Measurements from ENCODE around the gene TRNAU1AP. TPM values are rescaled to one million over a fixed set of nuclear protein-coding genes. Genes with fewer than 3 reads are reported as not detected.

TRNAU1AP gene
- total and polyA plus RNA-seq, 2 of the 13 experiments (the other 11 are each of a cell fraction or from before 2014, with no cell fraction given): 29.0 to 42.9 TPM

- TF ChIP-seq, protein P1, sequence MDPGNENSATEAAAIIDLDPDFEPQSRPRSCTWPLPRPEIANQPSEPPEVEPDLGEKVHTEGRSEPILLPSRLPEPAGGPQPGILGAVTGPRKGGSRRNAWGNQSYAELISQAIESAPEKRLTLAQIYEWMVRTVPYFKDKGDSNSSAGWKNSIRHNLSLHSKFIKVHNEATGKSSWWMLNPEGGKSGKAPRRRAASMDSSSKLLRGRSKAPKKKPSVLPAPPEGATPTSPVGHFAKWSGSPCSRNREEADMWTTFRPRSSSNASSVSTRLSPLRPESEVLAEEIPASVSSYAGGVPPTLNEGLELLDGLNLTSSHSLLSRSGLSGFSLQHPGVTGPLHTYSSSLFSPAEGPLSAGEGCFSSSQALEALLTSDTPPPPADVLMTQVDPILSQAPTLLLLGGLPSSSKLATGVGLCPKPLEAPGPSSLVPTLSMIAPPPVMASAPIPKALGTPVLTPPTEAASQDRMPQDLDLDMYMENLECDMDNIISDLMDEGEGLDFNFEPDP (CRISPR knock-in tag; conservative IDR thresholded peaks at IDR 0.05): 0 out of 2 replicates have a peak, but pooled peaks have one; percentile 22
- TF ChIP-seq, protein P2, sequence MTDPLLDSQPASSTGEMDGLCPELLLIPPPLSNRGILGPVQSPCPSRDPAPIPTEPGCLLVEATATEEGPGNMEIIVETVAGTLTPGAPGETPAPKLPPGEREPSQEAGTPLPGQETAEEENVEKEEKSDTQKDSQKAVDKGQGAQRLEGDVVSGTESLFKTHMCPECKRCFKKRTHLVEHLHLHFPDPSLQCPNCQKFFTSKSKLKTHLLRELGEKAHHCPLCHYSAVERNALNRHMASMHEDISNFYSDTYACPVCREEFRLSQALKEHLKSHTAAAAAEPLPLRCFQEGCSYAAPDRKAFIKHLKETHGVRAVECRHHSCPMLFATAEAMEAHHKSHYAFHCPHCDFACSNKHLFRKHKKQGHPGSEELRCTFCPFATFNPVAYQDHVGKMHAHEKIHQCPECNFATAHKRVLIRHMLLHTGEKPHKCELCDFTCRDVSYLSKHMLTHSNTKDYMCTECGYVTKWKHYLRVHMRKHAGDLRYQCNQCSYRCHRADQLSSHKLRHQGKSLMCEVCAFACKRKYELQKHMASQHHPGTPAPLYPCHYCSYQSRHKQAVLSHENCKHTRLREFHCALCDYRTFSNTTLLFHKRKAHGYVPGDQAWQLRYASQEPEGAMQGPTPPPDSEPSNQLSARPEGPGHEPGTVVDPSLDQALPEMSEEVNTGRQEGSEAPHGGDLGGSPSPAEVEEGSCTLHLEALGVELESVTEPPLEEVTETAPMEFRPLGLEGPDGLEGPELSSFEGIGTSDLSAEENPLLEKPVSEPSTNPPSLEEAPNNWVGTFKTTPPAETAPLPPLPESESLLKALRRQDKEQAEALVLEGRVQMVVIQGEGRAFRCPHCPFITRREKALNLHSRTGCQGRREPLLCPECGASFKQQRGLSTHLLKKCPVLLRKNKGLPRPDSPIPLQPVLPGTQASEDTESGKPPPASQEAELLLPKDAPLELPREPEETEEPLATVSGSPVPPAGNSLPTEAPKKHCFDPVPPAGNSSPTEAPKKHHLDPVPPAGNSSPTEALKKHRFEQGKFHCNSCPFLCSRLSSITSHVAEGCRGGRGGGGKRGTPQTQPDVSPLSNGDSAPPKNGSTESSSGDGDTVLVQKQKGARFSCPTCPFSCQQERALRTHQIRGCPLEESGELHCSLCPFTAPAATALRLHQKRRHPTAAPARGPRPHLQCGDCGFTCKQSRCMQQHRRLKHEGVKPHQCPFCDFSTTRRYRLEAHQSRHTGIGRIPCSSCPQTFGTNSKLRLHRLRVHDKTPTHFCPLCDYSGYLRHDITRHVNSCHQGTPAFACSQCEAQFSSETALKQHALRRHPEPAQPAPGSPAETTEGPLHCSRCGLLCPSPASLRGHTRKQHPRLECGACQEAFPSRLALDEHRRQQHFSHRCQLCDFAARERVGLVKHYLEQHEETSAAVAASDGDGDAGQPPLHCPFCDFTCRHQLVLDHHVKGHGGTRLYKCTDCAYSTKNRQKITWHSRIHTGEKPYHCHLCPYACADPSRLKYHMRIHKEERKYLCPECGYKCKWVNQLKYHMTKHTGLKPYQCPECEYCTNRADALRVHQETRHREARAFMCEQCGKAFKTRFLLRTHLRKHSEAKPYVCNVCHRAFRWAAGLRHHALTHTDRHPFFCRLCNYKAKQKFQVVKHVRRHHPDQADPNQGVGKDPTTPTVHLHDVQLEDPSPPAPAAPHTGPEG (CRISPR knock-in tag; IDR thresholded peaks at IDR 0.05): no peak
- no peak for TF ChIP-seq RAD21 (CRISPR knock-in tag; IDR thresholded peaks at IDR 0.05)
- TF ChIP-seq ZNF468 (CRISPR knock-in tag; IDR thresholded peaks at IDR 0.05): no peak
- TF ChIP-seq KLF6 (CRISPR knock-in tag; IDR thresholded peaks at IDR 0.05): 0 out of 2 replicates have a peak, but pooled peaks have one; percentile 66
- no peak for TF ChIP-seq GMEB2 (CRISPR knock-in tag; IDR thresholded peaks at IDR 0.05; ENCODE audit: low read depth)
- no peak; the same call in 1 of the 2 replicates for TF ChIP-seq ZNF235 (CRISPR knock-in tag; IDR thresholded peaks at IDR 0.05; ENCODE audit: borderline replicate concordance)
- TF ChIP-seq KLF9 (CRISPR knock-in tag; IDR thresholded peaks at IDR 0.05; ENCODE audit: low read depth): no peak
- 0 out of 2 replicates have a peak, but pooled peaks have one; percentile 20 for TF ChIP-seq JUND (CRISPR knock-in tag; IDR thresholded peaks at IDR 0.05)
- TF ChIP-seq AKAP8 (CRISPR knock-in tag; IDR thresholded peaks at IDR 0.05): peak; percentile 22
- TF ChIP-seq, protein P3, sequence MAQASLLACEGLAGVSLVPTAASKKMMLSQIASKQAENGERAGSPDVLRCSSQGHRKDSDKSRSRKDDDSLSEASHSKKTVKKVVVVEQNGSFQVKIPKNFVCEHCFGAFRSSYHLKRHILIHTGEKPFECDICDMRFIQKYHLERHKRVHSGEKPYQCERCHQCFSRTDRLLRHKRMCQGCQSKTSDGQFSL (CRISPR knock-in tag; IDR thresholded peaks at IDR 0.05): peak; percentile 58; the same call in 1 of the 2 replicates
- peak; percentile 48 for TF ChIP-seq ZEB1 (IDR thresholded peaks at IDR 0.05; ENCODE audit: insufficient replicate concordance, low read depth)
- no peak for TF ChIP-seq SRF (IDR thresholded peaks at IDR 0.05; ENCODE audit: low read depth, low read length)
- TF ChIP-seq, protein P4, sequence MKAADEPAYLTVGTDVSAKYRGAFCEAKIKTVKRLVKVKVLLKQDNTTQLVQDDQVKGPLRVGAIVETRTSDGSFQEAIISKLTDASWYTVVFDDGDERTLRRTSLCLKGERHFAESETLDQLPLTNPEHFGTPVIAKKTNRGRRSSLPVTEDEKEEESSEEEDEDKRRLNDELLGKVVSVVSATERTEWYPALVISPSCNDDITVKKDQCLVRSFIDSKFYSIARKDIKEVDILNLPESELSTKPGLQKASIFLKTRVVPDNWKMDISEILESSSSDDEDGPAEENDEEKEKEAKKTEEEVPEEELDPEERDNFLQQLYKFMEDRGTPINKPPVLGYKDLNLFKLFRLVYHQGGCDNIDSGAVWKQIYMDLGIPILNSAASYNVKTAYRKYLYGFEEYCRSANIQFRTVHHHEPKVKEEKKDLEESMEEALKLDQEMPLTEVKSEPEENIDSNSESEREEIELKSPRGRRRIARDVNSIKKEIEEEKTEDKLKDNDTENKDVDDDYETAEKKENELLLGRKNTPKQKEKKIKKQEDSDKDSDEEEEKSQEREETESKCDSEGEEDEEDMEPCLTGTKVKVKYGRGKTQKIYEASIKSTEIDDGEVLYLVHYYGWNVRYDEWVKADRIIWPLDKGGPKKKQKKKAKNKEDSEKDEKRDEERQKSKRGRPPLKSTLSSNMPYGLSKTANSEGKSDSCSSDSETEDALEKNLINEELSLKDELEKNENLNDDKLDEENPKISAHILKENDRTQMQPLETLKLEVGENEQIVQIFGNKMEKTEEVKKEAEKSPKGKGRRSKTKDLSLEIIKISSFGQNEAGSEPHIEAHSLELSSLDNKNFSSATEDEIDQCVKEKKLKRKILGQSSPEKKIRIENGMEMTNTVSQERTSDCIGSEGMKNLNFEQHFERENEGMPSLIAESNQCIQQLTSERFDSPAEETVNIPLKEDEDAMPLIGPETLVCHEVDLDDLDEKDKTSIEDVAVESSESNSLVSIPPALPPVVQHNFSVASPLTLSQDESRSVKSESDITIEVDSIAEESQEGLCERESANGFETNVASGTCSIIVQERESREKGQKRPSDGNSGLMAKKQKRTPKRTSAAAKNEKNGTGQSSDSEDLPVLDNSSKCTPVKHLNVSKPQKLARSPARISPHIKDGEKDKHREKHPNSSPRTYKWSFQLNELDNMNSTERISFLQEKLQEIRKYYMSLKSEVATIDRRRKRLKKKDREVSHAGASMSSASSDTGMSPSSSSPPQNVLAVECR (CRISPR knock-in tag; IDR thresholded peaks at IDR 0.05; ENCODE audit: borderline replicate concordance): no peak
- TF ChIP-seq RXRA (CRISPR knock-in tag; IDR thresholded peaks at IDR 0.05): 0 out of 2 replicates have a peak, but pooled peaks have one; percentile 19
- no peak for TF ChIP-seq SUZ12 (IDR thresholded peaks at IDR 0.05; ENCODE audit: low read depth, low read length)
Observed at GRCh38 chr1:28509705-28510272, 43.1 kb upstream of the TRNAU1AP start (continued).
